Measurements from ENCODE around the gene FOXL3.

DNA sequence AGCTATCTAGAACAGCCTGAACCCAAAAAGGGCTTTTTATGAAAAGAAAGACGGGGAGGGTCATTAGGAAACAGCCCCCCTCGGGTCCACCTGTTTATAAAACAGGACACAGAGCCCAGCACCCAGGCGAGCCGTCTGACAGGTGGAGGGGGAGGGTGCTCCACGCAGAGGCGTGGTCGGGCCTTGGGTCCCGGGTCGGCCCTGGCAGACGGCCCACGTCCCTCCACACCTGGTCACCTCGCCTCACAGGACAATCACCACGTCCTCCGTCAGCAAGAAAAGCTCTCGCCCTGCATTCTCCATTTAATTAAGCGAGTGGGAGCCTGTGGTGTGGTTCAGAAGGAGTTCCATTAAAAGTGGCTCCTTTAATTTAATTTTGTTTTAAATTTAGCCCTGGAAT, 42.3 kb upstream of the FOXL3 start:
- TF ChIP-seq, protein P1, sequence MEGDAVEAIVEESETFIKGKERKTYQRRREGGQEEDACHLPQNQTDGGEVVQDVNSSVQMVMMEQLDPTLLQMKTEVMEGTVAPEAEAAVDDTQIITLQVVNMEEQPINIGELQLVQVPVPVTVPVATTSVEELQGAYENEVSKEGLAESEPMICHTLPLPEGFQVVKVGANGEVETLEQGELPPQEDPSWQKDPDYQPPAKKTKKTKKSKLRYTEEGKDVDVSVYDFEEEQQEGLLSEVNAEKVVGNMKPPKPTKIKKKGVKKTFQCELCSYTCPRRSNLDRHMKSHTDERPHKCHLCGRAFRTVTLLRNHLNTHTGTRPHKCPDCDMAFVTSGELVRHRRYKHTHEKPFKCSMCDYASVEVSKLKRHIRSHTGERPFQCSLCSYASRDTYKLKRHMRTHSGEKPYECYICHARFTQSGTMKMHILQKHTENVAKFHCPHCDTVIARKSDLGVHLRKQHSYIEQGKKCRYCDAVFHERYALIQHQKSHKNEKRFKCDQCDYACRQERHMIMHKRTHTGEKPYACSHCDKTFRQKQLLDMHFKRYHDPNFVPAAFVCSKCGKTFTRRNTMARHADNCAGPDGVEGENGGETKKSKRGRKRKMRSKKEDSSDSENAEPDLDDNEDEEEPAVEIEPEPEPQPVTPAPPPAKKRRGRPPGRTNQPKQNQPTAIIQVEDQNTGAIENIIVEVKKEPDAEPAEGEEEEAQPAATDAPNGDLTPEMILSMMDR (IDR thresholded peaks at IDR 0.05 in 4 of 5, conservative IDR thresholded peaks at IDR 0.05 in 1 of 5), result no peak
- no peak for TF ChIP-seq POLR2A (IDR thresholded peaks at IDR 0.05)
